ENCODE measurements around the gene RSPO4. TPM values are rescaled to one million over a fixed set of nuclear protein-coding genes. Genes with fewer than 3 reads are reported as not detected.

The RSPO4 gene
- total and polyA plus RNA-seq, 9 of the 15 experiments (the other 6 are each of a cell fraction or from before 2014, with no cell fraction given), result 0.04 to 0.34 TPM; not detected in 7

GRCh38 chr20:924639-925038 is 77.5 kb downstream of the RSPO4 start:
- Histone ChIP-seq H3K9me3 (replicated peaks; ENCODE audit: control insufficient read depth, insufficient read depth, low read depth, low read length) (no peaks in the 10 kb centered on the region), H4K20me1 (replicated peaks; ENCODE audit: control insufficient read depth, insufficient read depth, low read length) (no peaks in the 10 kb centered on the region)
- CTCF ChIA-PET (ENCODE audit: low intra/inter-chr PET ratio), result no interaction called here
- TF ChIP-seq USF2 (CRISPR knock-in tag; IDR thresholded peaks at IDR 0.05) (peak; percentile 67), HEY1 (CRISPR knock-in tag; IDR thresholded peaks at IDR 0.05; ENCODE audit: borderline replicate concordance) (no peak), TEAD2 (tag; IDR thresholded peaks at IDR 0.05) (no peak), KAT8 (IDR thresholded peaks at IDR 0.05; ENCODE audit: low read depth) (no peak), TRIM28 (IDR thresholded peaks at IDR 0.05) (no peak), ZNF140 (CRISPR knock-in tag; IDR thresholded peaks at IDR 0.05) (no peak), ZNF274 (IDR thresholded peaks at IDR 0.05; ENCODE audit: borderline replicate concordance, low read depth, low read length) (no peak), XRCC5 (IDR thresholded peaks at IDR 0.05; ENCODE audit: low read depth, low read length) (no peak), E2F4 (CRISPR knock-in tag; IDR thresholded peaks at IDR 0.05; ENCODE audit: low read depth) (no peak), CEBPB (tag; IDR thresholded peaks at IDR 0.05) (peak; percentile 42; the same call in 1 of the 2 replicates), ZNF24 (IDR thresholded peaks at IDR 0.05) (no peak), PTTG1 (tag; IDR thresholded peaks at IDR 0.05; ENCODE audit: low read depth) (no peak), NFRKB (IDR thresholded peaks at IDR 0.05; ENCODE audit: low read depth) (no peak), ZBTB34 (CRISPR knock-in tag; IDR thresholded peaks at IDR 0.05) (no peak), RERE (CRISPR knock-in tag; IDR thresholded peaks at IDR 0.05; ENCODE audit: borderline replicate concordance) (no peak), ZNF584 (CRISPR knock-in tag; IDR thresholded peaks at IDR 0.05; ENCODE audit: low read depth) (no peak), KHSRP (IDR thresholded peaks at IDR 0.05) (no peak)

More at GRCh38 chr20:924639-925038, 77.5 kb downstream of the RSPO4 start:
- H3K27me3 ChIP-seq (ENCODE audit: control insufficient read depth in 2 of 2, insufficient read depth in 2 of 2, low read length in 2 of 2), result peaks cover 0 to 29% of the 10 kb centered on the region in 2 experiments; a peak in 3 of 5 replicates
- BruUV-seq (replicated peaks), result no TSS peak
- no peaks in the 10 kb centered on the region for H3K36me3 ChIP-seq (ENCODE audit: control insufficient read depth, insufficient read depth, low read length)
- intact Hi-C loops (cut with micrococcal nuclease) (no loop called here), in situ Hi-C loops (cut with MboI) (no loop called here)
- ATAC-seq (no peak), FAIRE-seq (no peak), DNase-seq (ENCODE audit: extremely low read depth in 1 of 4, low spot score in 3 of 4) (no peak)
- no peaks in the 10 kb centered on the region; a peak in 1 of 5 replicates for H3K4me1 ChIP-seq (replicated peaks in 1 of 2; ENCODE audit: control insufficient read depth in 2 of 2, insufficient read depth in 2 of 2, low read length in 2 of 2)
- no peak overlapping the region for H3K4me3 ChIP-seq
- H3K27ac ChIP-seq (ENCODE audit: extremely low read depth, low read depth, low read length), result no peak overlapping the region
- POLR2A ChIA-PET, result interaction anchor here (0.7 kb wide), 1 partner anchor 449 kb away, joined by 3 read pairs; no protein-coding TSS in a partner anchor
- no peaks in the 10 kb centered on the region for H3K9me1 ChIP-seq (ENCODE audit: control insufficient read depth, insufficient read depth, low read length)
- no peak overlapping the region for H3K4me2 ChIP-seq (ENCODE audit: insufficient read depth, low read length)
- H3K9ac ChIP-seq (ENCODE audit: insufficient read depth in 1 of 2, low read depth in 2 of 2, low read length in 2 of 2), result no peak overlapping the region
- H3K79me2 ChIP-seq (ENCODE audit: control insufficient read depth, insufficient read depth, low read length), result no peaks in the 10 kb centered on the region
- no peak overlapping the region for H2AFZ ChIP-seq (ENCODE audit: low read depth, low read length)
